Small intestine (tissue), 16 donors: ENCODE data around the gene LIMS4. TPM values are rescaled to one million over a fixed set of nuclear protein-coding genes. Genes with fewer than 3 reads are reported as not detected.
"Not testable (repeated sequence)": the region's sequence is repeated elsewhere in the genome, so short reads cannot be mapped to it uniquely, and the experiment has no call there.

Experiments
- DNase-seq, 2 donors: peaks; one replicate each; pipeline versions ENCODE4 v3.0.0 to v3.0.0-alpha.2; 2013
- FAIRE-seq: peaks from 2 replicates; lab custom pipeline; 2012; peaks lifted over from hg19 to GRCh38; lab: Jason Lieb, UNC
- H3K27ac ChIP-seq, 3 donors: one replicate each; pipeline ENCODE4 v1.5.1; 2013; ENCODE audit warnings: low read length in 2 of 3, mild to moderate bottlenecking in 2 of 3, control low read depth in 1 of 3, inconsistent platforms in 1 of 3, low read depth in 1 of 3, moderate library complexity in 1 of 3
- H3K27me3 ChIP-seq, 3 donors: one replicate each; pipeline ENCODE4 v1.6.1; 2013; ENCODE audit warnings: low read length in 3 of 3, inconsistent platforms in 1 of 3; ENCODE audit not compliant: control insufficient read depth in 3 of 3, insufficient read depth in 3 of 3
- H3K36me3 ChIP-seq, 3 donors: one replicate each; pipeline ENCODE4 v1.6.1; 2013; ENCODE audit warnings: low read length in 3 of 3, inconsistent platforms in 1 of 3, low read depth in 1 of 3, mild to moderate bottlenecking in 1 of 3, moderate library complexity in 1 of 3; ENCODE audit not compliant: control insufficient read depth in 3 of 3, insufficient read depth in 2 of 3
- H3K4me1 ChIP-seq, 3 donors: one replicate each; pipeline ENCODE4 v1.6.1; 2013; ENCODE audit warnings: low read length in 2 of 3, inconsistent platforms in 1 of 3, low read depth in 1 of 3, mild to moderate bottlenecking in 1 of 3, moderate library complexity in 1 of 3; ENCODE audit not compliant: control insufficient read depth in 3 of 3, insufficient read depth in 2 of 3
- H3K4me3 ChIP-seq, 3 donors: one replicate each; pipeline ENCODE4 v1.5.1; 2013; ENCODE audit warnings: low read length in 3 of 3, control low read depth in 1 of 3, inconsistent platforms in 1 of 3, low read depth in 1 of 3, mild to moderate bottlenecking in 1 of 3, moderate library complexity in 1 of 3
- H3K9me3 ChIP-seq, 2 donors: one replicate each; pipeline ENCODE4 v1.6.1; 2013; ENCODE audit warnings: low read depth in 1 of 2, low read length in 1 of 2; ENCODE audit not compliant: control insufficient read depth in 2 of 2, insufficient read depth in 1 of 2
- WGBS, 3 donors: extraction: QIAGEN DNeasy Blood & Tissue Kit; methylation state at CpG; one replicate each; pipeline ENCODE4 v1.1.7; 2013; 5-methylcytosine and 5-hydroxymethylcytosine counted together
- long read RNA-seq, 10 donors: transcript quantifications; one replicate each; lab custom pipeline, GENCODE V29; 2026
- polyA plus RNA-seq, 4 donors: library from polyadenylated mRNA; stranded (reverse) in 3 of 4; unstranded in 1 of 4; fragments of 200-250 nt in 3 of 4; fragments of 120-200 nt in 1 of 4; gene quantifications; one replicate each; pipeline versions ENCODE4 v1.2.1 to v1.2.3, GENCODE V29; 2013
- donor health status: healthy with polysubstance abuse.
- donor health status: control.
- donor health status: control.
- donor health status: Bipolar disorder and iron deficiency.
- donor health status: healthy.

Gene LIMS4, protein sequence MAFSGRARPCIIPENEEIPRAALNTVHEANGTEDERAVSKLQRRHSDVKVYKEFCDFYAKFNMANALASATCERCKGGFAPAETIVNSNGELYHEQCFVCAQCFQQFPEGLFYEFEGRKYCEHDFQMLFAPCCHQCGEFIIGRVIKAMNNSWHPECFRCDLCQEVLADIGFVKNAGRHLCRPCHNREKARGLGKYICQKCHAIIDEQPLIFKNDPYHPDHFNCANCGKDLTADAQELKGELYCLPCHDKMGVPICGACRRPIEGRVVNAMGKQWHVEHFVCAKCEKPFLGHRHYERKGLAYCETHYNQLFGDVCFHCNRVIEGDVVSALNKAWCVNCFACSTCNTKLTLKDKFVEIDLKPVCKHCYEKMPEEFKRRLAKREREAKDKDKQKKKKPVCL
- polyA plus RNA-seq: 1 to 10 TPM in 2 of 4 donors, under 1 TPM in 1, not detected in 1; 0.87 to 2.7 (median 1.4) TPM
- long read RNA-seq, donor 1: 0 reads
- long read RNA-seq, donor 2: 0 reads
- long read RNA-seq, donor 3: 0 reads
- long read RNA-seq, donor 4: 0 reads
- long read RNA-seq, donor 5: 0 reads
- long read RNA-seq, donor 6: 0 reads
- long read RNA-seq, donor 7: 0 reads
- long read RNA-seq, donor 8: 0 reads
- long read RNA-seq, donor 9: 0 reads
- long read RNA-seq, donor 10, partial matches to known transcripts: 0 of 1 reads
- long read RNA-seq, donor 10, other reads (novel, unspliced or antisense): 0 of 1 reads

DNA sequence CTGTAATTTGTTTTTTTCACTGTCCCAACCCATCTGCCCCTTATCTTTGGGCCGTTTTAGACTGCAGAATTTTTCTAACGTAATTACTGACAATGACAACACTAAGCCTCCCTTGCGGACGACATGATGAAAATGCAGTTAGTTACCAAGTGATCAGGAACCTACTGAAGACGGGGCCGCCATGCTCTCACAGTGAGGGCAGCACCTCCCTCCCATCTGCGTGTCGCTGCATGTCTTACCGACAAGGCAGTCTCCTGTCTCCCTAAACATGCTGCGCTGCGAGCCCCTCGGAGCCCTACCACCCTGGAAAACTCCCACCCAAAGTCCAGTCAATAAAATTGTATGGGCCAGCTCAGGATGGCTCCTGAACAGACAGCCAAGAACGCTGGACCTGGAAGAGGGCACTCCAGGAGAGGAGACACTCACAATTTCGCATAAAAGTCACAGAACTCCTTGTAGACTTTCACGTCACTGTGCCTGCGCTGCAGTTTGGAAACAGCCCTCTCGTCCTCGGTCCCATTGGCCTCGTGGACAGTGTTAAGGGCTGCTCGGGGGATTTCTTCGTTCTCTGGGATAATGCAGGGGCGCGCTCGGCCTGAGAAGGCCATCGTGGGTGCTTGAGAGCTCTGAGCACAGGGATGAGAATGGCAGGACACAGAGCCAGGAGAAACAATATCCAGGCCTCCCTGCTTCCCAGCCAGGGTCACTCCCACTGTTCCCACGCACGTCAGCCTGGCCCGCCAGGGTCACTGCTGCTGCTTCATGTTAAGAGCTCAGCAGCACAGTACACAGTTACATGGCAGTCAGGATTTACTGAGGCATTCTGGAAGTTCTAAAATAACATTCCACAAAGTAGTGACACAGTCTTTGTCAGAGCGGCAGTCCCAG is at the start of gene LIMS4:
TSS of gene LIMS4 (minus strand) at position 646 of the 888 bp plus-strand sequence. CDS start at position 608, 38 bp downstream.
- FAIRE-seq, H3K4me3 ChIP-seq, H3K36me3 ChIP-seq, H3K9me3 ChIP-seq, H3K27me3 ChIP-seq, H3K4me1 ChIP-seq, H3K27ac ChIP-seq, DNase-seq: not testable (repeated sequence)
- WGBS, 3 donors: no CpG with 5 or more reads among the region's 29 CpGs

DNA sequence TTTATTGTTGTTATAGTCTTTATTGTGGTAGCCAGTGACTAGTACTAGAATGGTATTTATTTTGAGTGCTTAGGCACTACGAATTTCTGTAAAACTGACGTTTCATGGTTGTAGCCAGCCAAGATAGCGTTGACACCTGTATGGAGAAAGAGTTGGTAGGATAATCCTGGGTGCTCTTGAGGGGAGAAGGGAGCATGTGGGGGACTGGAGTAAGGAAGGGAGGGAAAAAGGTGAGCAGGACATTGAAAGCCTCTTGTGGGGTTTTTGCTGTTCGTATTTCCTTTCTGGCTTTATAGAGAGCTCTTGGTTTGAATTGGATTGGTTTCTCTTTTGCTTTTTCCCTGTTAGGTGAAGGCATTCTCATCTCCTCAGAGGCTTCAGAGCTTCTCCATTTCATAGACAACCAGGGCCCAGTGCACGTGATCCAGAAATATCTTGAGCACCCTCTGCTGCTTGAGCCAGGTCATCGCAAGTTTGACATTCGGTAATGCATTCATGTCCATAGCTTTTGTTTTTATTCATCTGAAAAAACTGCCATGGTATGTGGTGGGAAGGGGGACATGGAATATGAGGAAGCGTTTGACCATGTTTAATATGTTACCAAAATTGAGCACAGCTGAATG is 27.2 kb upstream of the LIMS4 start:
- not testable (repeated sequence) for H3K4me1 ChIP-seq, H3K36me3 ChIP-seq, DNase-seq, H3K9me3 ChIP-seq, H3K4me3 ChIP-seq, FAIRE-seq, H3K27ac ChIP-seq, H3K27me3 ChIP-seq
- whole genome bisulfite sequencing, 3 donors: no CpG with 5 or more reads among the region's 8 CpGs

DNA sequence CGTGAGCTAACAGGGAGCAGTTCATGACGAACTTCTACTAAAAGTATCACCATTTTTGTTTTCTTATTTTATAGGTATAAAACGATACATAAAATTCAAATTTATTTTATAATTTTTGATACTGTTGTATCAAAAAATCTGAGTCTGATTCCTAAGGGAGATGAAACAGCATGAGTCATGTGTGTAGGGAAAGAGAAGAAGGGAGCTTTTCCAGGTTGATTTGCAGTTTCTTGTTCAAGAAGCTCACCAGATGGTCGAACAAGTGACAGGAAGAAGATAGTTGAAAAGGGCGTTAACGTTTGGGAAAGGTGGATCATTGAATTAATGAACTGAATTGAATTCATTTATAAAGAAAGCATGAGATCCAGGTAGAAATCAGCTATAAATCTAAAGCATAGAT is 23.4 kb upstream of the LIMS4 start:
- not testable (repeated sequence) for H3K27ac ChIP-seq, H3K27me3 ChIP-seq, DNase-seq, H3K9me3 ChIP-seq, H3K36me3 ChIP-seq, FAIRE-seq, H3K4me3 ChIP-seq, H3K4me1 ChIP-seq
- no CpG with 5 or more reads among the region's 6 CpGs for WGBS, 3 donors

DNA sequence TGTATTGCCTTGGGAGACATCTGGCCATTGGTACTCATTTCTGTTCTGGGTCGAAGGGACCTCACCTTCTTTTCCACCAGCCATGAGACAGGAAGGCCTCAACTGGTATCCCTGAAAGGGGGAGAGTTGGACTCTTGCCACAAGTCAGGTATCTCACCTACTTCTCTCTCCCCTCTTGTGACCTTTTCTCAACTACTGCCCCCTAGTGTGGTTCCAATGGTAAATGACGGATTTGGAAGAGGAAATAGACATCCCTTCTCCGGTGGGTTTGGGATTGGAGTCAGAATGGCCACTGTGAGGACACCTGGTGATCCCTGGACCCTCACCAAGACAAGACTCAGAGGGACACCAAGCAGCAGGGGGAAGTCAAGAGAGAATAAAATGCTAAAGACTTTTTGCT is 21.9 kb upstream of the LIMS4 start:
- H3K36me3 ChIP-seq, DNase-seq, H3K27ac ChIP-seq, H3K4me3 ChIP-seq, FAIRE-seq, H3K9me3 ChIP-seq, H3K4me1 ChIP-seq, H3K27me3 ChIP-seq: not testable (repeated sequence)
- no CpG with 5 or more reads among the region's 3 CpGs for WGBS, 3 donors

DNA sequence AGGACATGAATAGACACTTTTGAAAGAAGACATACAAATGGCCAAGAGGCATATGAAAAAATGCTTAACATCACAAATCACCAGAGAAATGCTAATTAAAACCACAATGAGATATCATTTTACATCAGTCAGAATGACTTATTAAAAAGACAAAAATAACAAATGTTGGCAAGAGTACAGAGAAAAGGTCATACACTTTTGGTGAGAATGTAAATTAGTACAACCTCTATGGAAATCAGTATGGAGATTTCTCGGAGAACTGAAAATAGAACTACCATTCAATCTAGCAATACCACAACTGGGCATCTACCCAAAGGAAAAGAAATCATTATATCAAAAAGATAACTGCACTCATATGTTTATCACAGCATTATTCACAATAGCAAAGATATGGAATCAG is 16.4 kb upstream of the LIMS4 start:
- no CpG with 5 or more reads among the region's 1 CpG for WGBS, 3 donors
- FAIRE-seq: peak; percentile 57
- H3K27ac ChIP-seq, H3K4me3 ChIP-seq, H3K9me3 ChIP-seq, DNase-seq, H3K4me1 ChIP-seq, H3K27me3 ChIP-seq, H3K36me3 ChIP-seq: not testable (repeated sequence)

DNA sequence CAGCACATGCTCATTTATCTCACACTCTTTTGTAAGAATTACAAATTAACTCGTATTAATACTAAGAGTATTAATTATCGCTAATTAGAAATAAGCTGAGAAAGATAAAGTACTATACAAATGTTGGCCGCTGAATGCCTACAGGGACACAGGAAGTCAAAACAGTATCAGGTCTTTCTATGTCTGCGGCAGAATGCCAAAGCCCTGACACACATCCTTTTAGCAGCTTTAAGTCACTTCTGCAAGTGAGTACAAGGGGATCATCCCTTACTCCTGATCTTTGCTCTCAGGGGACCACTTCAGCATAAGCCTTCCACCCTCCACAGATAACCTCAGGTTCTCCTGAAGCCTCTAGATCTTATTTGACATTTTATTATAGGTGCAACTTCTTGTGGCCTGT is 10.1 kb upstream of the LIMS4 start:
- not testable (repeated sequence) for H3K4me3 ChIP-seq, FAIRE-seq, H3K27me3 ChIP-seq, H3K36me3 ChIP-seq, H3K4me1 ChIP-seq, H3K27ac ChIP-seq, H3K9me3 ChIP-seq, DNase-seq
- no CpG with 5 or more reads among the region's 4 CpGs for WGBS, 3 donors

DNA sequence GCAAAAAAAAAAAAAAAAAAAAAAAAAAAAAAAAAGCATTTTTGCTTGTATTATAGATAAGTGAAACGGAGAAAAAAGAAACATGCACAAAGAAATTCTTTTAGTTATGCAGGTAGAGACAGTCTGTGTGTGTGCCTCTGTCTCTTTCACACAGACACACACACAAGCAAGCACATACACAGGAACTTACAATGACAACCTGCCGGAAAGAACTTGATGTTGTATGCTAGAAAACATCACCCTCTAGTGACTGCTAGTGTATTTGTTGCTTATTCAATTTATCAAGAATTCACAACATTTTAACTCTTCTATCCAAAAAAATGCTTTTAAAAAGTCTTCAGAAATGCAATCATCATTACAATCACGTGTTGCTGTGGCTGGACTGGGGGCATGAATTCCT is 8.6 kb upstream of the LIMS4 start:
- not testable (repeated sequence) for H3K9me3 ChIP-seq, H3K36me3 ChIP-seq, H3K4me3 ChIP-seq, DNase-seq, FAIRE-seq, H3K27me3 ChIP-seq, H3K4me1 ChIP-seq, H3K27ac ChIP-seq
- WGBS, 3 donors: no CpG with 5 or more reads among the region's 3 CpGs

DNA sequence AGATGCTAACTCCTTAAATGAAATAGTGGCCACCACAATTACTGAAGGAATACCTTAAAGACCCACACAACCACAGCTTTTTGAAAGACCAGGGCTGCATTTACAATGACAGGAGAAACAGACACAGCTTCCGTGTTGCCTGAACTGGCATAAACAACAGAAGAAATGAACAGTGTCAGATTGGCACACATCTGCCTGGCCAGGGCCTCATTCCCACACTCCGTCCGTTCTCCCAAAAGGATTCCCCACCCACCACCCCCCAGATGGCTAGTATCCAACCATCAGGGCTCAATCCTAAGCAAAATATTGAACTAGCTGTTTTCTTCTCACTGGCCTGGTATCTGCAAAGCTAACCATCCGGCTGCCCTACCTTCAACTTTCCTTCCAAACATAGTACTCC is 7.5 kb upstream of the LIMS4 start:
- FAIRE-seq, H3K4me3 ChIP-seq, H3K4me1 ChIP-seq, H3K36me3 ChIP-seq, DNase-seq, H3K9me3 ChIP-seq, H3K27ac ChIP-seq, H3K27me3 ChIP-seq: not testable (repeated sequence)
- WGBS, 3 donors: no CpG with 5 or more reads among the region's 4 CpGs
